Breast epithelium (tissue), 4 donors: ENCODE measurements around the gene ACSL1. TPM values are rescaled to one million over a fixed set of nuclear protein-coding genes. Genes with fewer than 3 reads are reported as not detected.

Experiments used
- DNase-seq, 2 donors: peaks; one replicate each; pipeline ENCODE4 v3.0.0-alpha.2; 2019; ENCODE audit warnings: low spot score in 2 of 2
- H3K27ac ChIP-seq, 2 donors: fragments of 200-600 bp; sonication (generic) in 1 of 2; one replicate each; pipeline ENCODE4 v1.5.1; 2016 to 2019; ENCODE audit warnings: mild to moderate bottlenecking in 1 of 2
- H3K27me3 ChIP-seq, 2 donors: fragments of 200-600 bp; sonication (generic) in 1 of 2; one replicate each; pipeline versions ENCODE4 v1.5.1 to v1.6.0; 2017 to 2019; ENCODE audit warnings: control low read depth in 1 of 2, mild to moderate bottlenecking in 1 of 2
- H3K36me3 ChIP-seq: fragments of 200-600 bp; one replicate; pipeline ENCODE4 v1.5.1; 2019
- H3K4me1 ChIP-seq, 2 donors: fragments of 200-600 bp; sonication (generic); one replicate each; pipeline ENCODE4 v1.5.1; 2016 to 2019; ENCODE audit warnings: control low read depth in 1 of 2
- H3K4me3 ChIP-seq, 3 donors: fragments of 200-600 bp; sonication (generic); 1 replicate in 2 of 3; 2 replicates in 1 of 3; pipeline ENCODE4 v1.5.1; 2016 to 2019; ENCODE audit warnings: mild to moderate bottlenecking in 3 of 3, moderate library complexity in 2 of 3
- H3K9me3 ChIP-seq, 2 donors: fragments of 200-600 bp; sonication (generic) in 1 of 2; one replicate each; pipeline ENCODE4 v1.5.1; 2016 to 2019; ENCODE audit warnings: control low read depth in 1 of 2
- CTCF ChIP-seq, 3 donors: fragments of 450-650 bp; IDR thresholded peaks; one replicate each; pipeline ENCODE4 v1.5.1; 2016 to 2017; ENCODE audit warnings: antibody characterized with exemption in 3 of 3, mild to moderate bottlenecking in 3 of 3, moderate library complexity in 3 of 3
- POLR2A ChIP-seq: fragments of 450-650 bp; IDR thresholded peaks from one replicate; pipeline ENCODE4 v1.6.1; 2016; ENCODE audit warnings: antibody characterized with exemption, mild to moderate bottlenecking, moderate library complexity
- POLR2AphosphoS5 ChIP-seq, 3 donors: sonication (generic); formaldehyde crosslinking; IDR thresholded peaks; one replicate each; pipeline ENCODE4 v1.6.1; 2017; ENCODE audit warnings: antibody characterized with exemption in 3 of 3
- intact Hi-C: fragments of 100-400 bp; cut with DNase I; formaldehyde crosslinking; loops from one replicate; pipeline ENCODE4 v1.15.1; 2023; ENCODE audit warnings: low total_unique reads
- total RNA-seq, 3 donors: library from RNA; depleted of rRNA; stranded (reverse); fragments of >200 nt; gene quantifications; one replicate each; pipeline ENCODE4 v1.1.0, GENCODE V29; 2016

Gene ACSL1
- total RNA-seq, 3 donors from 2014 or later: 167 to 797 (median 254) TPM

GRCh38 chr4:184826691-184827270 lies 1.0 kb upstream of the ACSL1 start:
- intact Hi-C loops: no loop called here
- no peak for TF ChIP-seq POLR2AphosphoS5 (IDR thresholded peaks at IDR 0.05)
- no peak for TF ChIP-seq POLR2A
- no peak for TF ChIP-seq CTCF (IDR thresholded peaks at IDR 0.05)
- Histone ChIP-seq H3K27me3 (no peaks in the 10 kb centered on the region), H3K4me3 (peak overlapping the region; percentile 53 to 92 (median 73)), H3K36me3 (no peaks in the 10 kb centered on the region), H3K27ac (peak overlapping the region; percentile 76 to 86), H3K9me3 (no peaks in the 10 kb centered on the region), H3K4me1 (no peaks in the 10 kb centered on the region)
- no peak for DNase-seq

DNA sequence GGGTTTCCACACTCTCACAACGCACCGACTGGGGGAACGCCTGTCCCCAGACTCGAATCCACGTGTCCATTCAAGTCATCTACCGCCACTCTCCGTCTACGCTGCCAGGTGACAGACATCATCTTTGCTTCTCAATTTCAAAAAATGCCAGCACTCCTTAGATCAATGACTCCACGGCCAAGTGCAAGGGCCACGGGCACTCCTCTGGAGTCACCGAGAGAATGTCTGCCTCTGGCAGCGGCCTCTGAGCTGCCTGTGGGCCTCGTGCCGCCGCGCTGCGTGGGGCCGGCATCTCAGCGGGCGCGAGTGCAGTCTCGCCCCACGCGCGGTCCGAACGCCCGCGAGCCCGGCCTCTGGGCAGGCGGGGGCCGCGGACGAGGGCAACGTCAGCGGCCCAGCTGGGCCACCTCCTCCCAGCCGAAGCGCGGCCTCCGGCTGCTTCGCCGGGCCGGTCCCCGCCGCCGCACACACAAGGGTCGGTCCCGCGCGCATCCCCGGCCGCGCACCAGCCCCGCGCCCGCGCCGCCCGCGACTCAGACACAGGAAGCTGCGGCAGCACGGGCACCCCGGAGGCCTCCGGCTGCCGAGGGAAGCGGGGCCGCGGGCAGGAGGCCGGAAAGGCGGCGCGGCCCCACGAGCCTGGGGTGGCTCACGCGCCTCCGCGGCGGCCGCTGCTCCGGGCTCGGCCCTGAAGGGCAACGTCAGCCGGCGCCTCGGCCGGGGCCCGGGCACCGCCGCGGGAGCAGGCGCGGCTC lies 450 bp downstream of the ACSL1 start:
- Histone ChIP-seq H3K4me3 (peak overlapping the region; percentile 53 to 92 (median 73)), H3K27ac (peak overlapping the region; percentile 83 to 86), H3K9me3 (no peaks in the 10 kb centered on the region), H3K4me1 (no peaks in the 10 kb centered on the region), H3K27me3 (no peaks in the 10 kb centered on the region), H3K36me3 (no peaks in the 10 kb centered on the region)
- TF ChIP-seq CTCF (IDR thresholded peaks at IDR 0.05): no peak
- TF ChIP-seq POLR2A: no peak
- peak in 1 of 3 donors; percentile 17 for TF ChIP-seq POLR2AphosphoS5 (IDR thresholded peaks at IDR 0.05)
- intact Hi-C loops: no loop called here
- DNase-seq: no peak

DNA sequence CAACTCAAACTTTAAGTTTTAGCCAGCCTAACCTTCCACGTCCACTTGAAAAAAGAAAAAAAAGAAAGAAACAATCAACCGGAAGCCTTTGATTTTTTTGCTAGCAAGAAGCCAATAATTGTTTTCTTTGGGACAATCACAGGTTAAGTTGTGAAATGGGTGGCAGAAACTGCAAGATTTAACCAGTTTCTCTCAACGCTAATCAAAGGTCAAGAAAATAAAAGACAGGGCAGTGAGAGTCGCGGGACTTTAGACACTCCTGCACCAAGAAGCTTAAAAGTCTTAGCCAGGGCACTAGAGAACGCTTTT lies 1.0 kb downstream of the ACSL1 start:
- peaks cover 0 to 1% of the 10 kb centered on the region in 2 donors for H3K4me1 ChIP-seq
- no peaks in the 10 kb centered on the region for H3K36me3 ChIP-seq
- intact Hi-C loops: loop anchor here (5.0 kb wide), 1 partner anchor 723 kb away; no protein-coding TSS in a partner anchor
- peak overlapping the region; percentile 53 to 92 (median 73) for H3K4me3 ChIP-seq
- H3K27ac ChIP-seq: peak overlapping the region; percentile 83 to 86
- H3K9me3 ChIP-seq: no peaks in the 10 kb centered on the region
- no peaks in the 10 kb centered on the region for H3K27me3 ChIP-seq
- DNase-seq: no peak
- TF ChIP-seq CTCF (IDR thresholded peaks at IDR 0.05): no peak
- TF ChIP-seq POLR2AphosphoS5 (IDR thresholded peaks at IDR 0.05): no peak
- no peak for TF ChIP-seq POLR2A

DNA sequence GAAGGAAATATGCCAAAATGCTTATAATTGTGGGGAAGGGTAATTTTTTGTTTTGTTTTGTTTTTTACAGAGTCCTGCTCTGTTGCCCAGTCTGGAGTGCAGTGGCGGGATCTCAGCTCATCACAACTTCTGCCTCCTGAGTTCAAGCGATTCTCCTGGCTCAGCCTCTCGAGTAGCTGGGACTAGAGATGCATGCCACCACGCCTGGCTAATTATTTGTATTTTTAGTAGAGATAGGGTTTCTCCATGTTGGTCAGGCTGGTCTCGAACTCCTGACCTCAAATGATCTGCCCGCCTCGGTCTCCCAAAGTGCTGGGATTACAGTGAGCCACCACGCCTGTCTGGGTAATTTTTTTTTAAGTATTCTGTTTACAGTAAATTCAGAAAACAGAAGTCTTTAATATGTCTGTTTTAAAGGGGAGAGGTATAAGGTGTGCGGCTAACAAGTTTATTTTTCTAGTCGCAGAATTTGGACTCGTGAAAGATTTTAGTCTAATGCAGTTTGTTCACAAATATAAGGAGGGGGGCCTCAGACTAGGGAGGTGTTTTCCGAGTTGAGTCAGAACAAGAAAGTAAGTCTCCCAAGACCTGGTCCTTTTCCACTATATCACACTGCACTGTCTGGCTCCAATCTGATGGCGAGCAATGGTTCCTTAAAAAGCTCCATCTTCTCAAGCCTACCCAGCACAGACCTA lies 1.5 kb downstream of the ACSL1 start:
- Histone ChIP-seq H3K27me3 (no peaks in the 10 kb centered on the region), H3K27ac (peak overlapping the region in 1 of 2 donors; percentile 83), H3K4me3 (peak overlapping the region; percentile 53 to 92 (median 73)), H3K9me3 (no peaks in the 10 kb centered on the region), H3K36me3 (no peaks in the 10 kb centered on the region), H3K4me1 (peaks cover 0 to 3% of the 10 kb centered on the region in 2 donors)
- no peak for DNase-seq
- no peak for TF ChIP-seq POLR2A
- TF ChIP-seq CTCF (IDR thresholded peaks at IDR 0.05): no peak
- no peak for TF ChIP-seq POLR2AphosphoS5 (IDR thresholded peaks at IDR 0.05)
- intact Hi-C loops: loop anchor here (5.0 kb wide), 1 partner anchor 723 kb away; no protein-coding TSS in a partner anchor
